HEK293 (cell line): Measurements from ENCODE around the gene GPSM1.

Experiments used
- CTCF ChIA-PET: fragments of 350-600 bp; formaldehyde crosslinking; extraction: SDS; loops from one replicate; lab custom pipeline; 2021; ENCODE audit warnings: antibody characterized with exemption; lab: Yijun Ruan, JAX
- POLR2A ChIA-PET: fragments of 300-600 bp; formaldehyde crosslinking; extraction: SDS; loops from one replicate; lab custom pipeline; 2020; ENCODE audit warnings: antibody characterized with exemption, inconsistent platforms; lab: Yijun Ruan, JAX
- H3K27ac ChIP-seq: fragments of 200-500 bp; sonication (Bioruptor generic); 2 replicates; pipeline ENCODE4 v1.5.1; 2014; ENCODE audit warnings: low read depth, low read length, control low read depth, inconsistent platforms; ENCODE audit errors: extremely low read depth
- H3K36me3 ChIP-seq, 2 experiments: fragments of 200-500 bp in 1 of 2; sonication (Bioruptor generic) in 1 of 2; 1 replicate in 1 of 2; 2 replicates in 1 of 2; pipeline ENCODE4 v1.5.1; 2014 to 2017; ENCODE audit warnings: inconsistent platforms in 2 of 2, low read length in 2 of 2; ENCODE audit not compliant: control insufficient read depth in 2 of 2, insufficient read depth in 1 of 2
- H3K4me1 ChIP-seq: fragments of 200-500 bp; sonication (Bioruptor generic); 2 replicates; pipeline ENCODE4 v1.5.1; 2014; ENCODE audit warnings: mild to moderate bottlenecking, low read length, inconsistent platforms; ENCODE audit not compliant: control insufficient read depth, insufficient read depth
- H3K4me3 ChIP-seq: 2 replicates; pipeline ENCODE4 v1.5.1; 2011; ENCODE audit warnings: low read depth, mild to moderate bottlenecking, control low read depth, low read length, moderate library complexity
- H3K9me3 ChIP-seq: fragments of 200-500 bp; sonication (Bioruptor generic); 2 replicates; pipeline ENCODE4 v1.5.1; 2014; ENCODE audit warnings: low read depth, low read length, inconsistent platforms; ENCODE audit not compliant: control insufficient read depth, insufficient read depth
- ATF2 ChIP-seq: fragments of 450-650 bp; formaldehyde crosslinking; IDR thresholded peaks from 2 replicates; pipeline ENCODE4 v1.5.1; 2016; ENCODE audit warnings: missing biosample characterization, missing genetic modification characterization, low read depth
- GLIS1 ChIP-seq: fragments of 450-650 bp; formaldehyde crosslinking; IDR thresholded peaks from 2 replicates; pipeline ENCODE4 v1.5.1; 2016; ENCODE audit warnings: missing biosample characterization, missing genetic modification characterization
- GLIS2 ChIP-seq: fragments of 450-650 bp; formaldehyde crosslinking; IDR thresholded peaks from 2 replicates; pipeline ENCODE4 v1.5.1; 2016; ENCODE audit warnings: missing biosample characterization, missing genetic modification characterization
- HOXA7 ChIP-seq: sonication (generic); formaldehyde crosslinking; IDR thresholded peaks from 2 replicates; pipeline ENCODE4 v1.8.1; 2022; ENCODE audit warnings: missing genetic modification reagents, borderline replicate concordance
- KLF1 ChIP-seq: fragments of 450-650 bp; formaldehyde crosslinking; IDR thresholded peaks from 2 replicates; pipeline ENCODE4 v1.5.1; 2016; ENCODE audit warnings: missing biosample characterization, missing genetic modification characterization
- KLF8 ChIP-seq: fragments of 450-650 bp; formaldehyde crosslinking; IDR thresholded peaks from 2 replicates; pipeline ENCODE4 v1.5.1; 2016; ENCODE audit warnings: missing biosample characterization, missing genetic modification characterization
- SCRT2 ChIP-seq: fragments of 450-650 bp; formaldehyde crosslinking; IDR thresholded peaks from 2 replicates; pipeline ENCODE4 v1.5.1; 2016; ENCODE audit warnings: missing biosample characterization, missing genetic modification characterization
- YY1 ChIP-seq: fragments of 450-650 bp; formaldehyde crosslinking; IDR thresholded peaks from 2 replicates; pipeline ENCODE4 v1.5.1; 2018; ENCODE audit warnings: missing biosample characterization, missing genetic modification characterization
- ZBTB26 ChIP-seq: fragments of 450-650 bp; formaldehyde crosslinking; optimal IDR thresholded peaks from 2 replicates; pipeline ENCODE3; 2016; ENCODE audit warnings: missing biosample characterization, mild to moderate bottlenecking, missing genetic modification characterization
- ZFP37 ChIP-seq: fragments of 450-650 bp; formaldehyde crosslinking; IDR thresholded peaks from 2 replicates; pipeline ENCODE4 v1.5.1; 2016; ENCODE audit warnings: missing biosample characterization, missing genetic modification characterization
- ZNF214 ChIP-seq: fragments of 450-650 bp; formaldehyde crosslinking; IDR thresholded peaks from 2 replicates; pipeline ENCODE4 v1.5.1; 2017; ENCODE audit warnings: missing biosample characterization, mild to moderate bottlenecking, missing genetic modification characterization, borderline replicate concordance
- ZNF335 ChIP-seq: fragments of 450-650 bp; formaldehyde crosslinking; conservative IDR thresholded peaks from 2 replicates; pipeline ENCODE4 v1.5.1; 2016; ENCODE audit warnings: missing biosample characterization, missing genetic modification characterization
- ZNF354C ChIP-seq: fragments of 450-650 bp; formaldehyde crosslinking; IDR thresholded peaks from 2 replicates; pipeline ENCODE4 v1.5.1; 2016; ENCODE audit warnings: missing biosample characterization, missing genetic modification characterization, low read depth, borderline replicate concordance
- ZNF394 ChIP-seq: fragments of 450-650 bp; formaldehyde crosslinking; IDR thresholded peaks from 2 replicates; pipeline ENCODE4 v1.5.1; 2016; ENCODE audit warnings: missing biosample characterization, missing genetic modification characterization, mild to moderate bottlenecking, moderate library complexity, borderline replicate concordance
- ZNF404 ChIP-seq: fragments of 450-650 bp; formaldehyde crosslinking; IDR thresholded peaks from 2 replicates; pipeline ENCODE4 v1.5.1; 2017; ENCODE audit warnings: missing biosample characterization, missing genetic modification characterization
- ZNF623 ChIP-seq: fragments of 450-650 bp; formaldehyde crosslinking; IDR thresholded peaks from 2 replicates; pipeline ENCODE4 v1.5.1; 2016; ENCODE audit warnings: missing biosample characterization, missing genetic modification characterization
- ZNF660 ChIP-seq: fragments of 450-650 bp; IDR thresholded peaks from 2 replicates; pipeline ENCODE4 v1.5.1; 2018; ENCODE audit warnings: missing biosample characterization, mild to moderate bottlenecking, missing genetic modification characterization
- ZNF837 ChIP-seq: fragments of 450-650 bp; formaldehyde crosslinking; IDR thresholded peaks from 2 replicates; pipeline ENCODE4 v1.5.1; 2016; ENCODE audit warnings: missing biosample characterization, missing genetic modification characterization
- ZSCAN18 ChIP-seq: fragments of 450-650 bp; formaldehyde crosslinking; IDR thresholded peaks from 2 replicates; pipeline ENCODE4 v1.5.1; 2016; ENCODE audit warnings: missing biosample characterization, missing genetic modification characterization

GPSM1 gene

GRCh38 chr9:136392538-136393449 is 65.5 kb downstream of the GPSM1 start (continued):
- TF ChIP-seq ZNF623 (tag by site-specific recombination) (no peak), GLIS2 (tag by site-specific recombination) (0 out of 2 replicates have a peak, but pooled peaks have one; percentile 26), HOXA7 (CRISPR knock-in tag) (no peak), ATF2 (tag by site-specific recombination) (no peak), GLIS1 (tag by site-specific recombination) (peak; percentile 62), ZNF837 (tag by site-specific recombination) (no peak), ZNF394 (tag by site-specific recombination) (no peak), ZNF660 (no peak), ZNF404 (tag by site-specific recombination) (no peak), ZNF214 (no peak), ZSCAN18 (tag by site-specific recombination) (no peak), KLF1 (tag by site-specific recombination) (peak; percentile 53), SCRT2 (0 out of 2 replicates have a peak, but pooled peaks have one; percentile 1), KLF8 (tag by site-specific recombination) (no peak), ZFP37 (no peak), ZNF335 (tag by site-specific recombination) (no peak), YY1 (no peak), ZNF354C (tag by site-specific recombination) (no peak)

GRCh38 chr9:136393531-136393930 is 66.2 kb downstream of the GPSM1 start:
- H3K4me1 ChIP-seq: no peaks in the 10 kb centered on the region
- no peak for TF ChIP-seq ZBTB26 (tag by site-specific recombination)
- H3K27ac ChIP-seq: no peak overlapping the region
- H3K36me3 ChIP-seq: peaks cover 14 to 92% of the 10 kb centered on the region in 2 experiments
- POLR2A ChIA-PET: interaction anchor here (1.1 to 1.3 kb wide), 3 partner anchors 27 to 39 kb away, joined by 3 to 5 read pairs (median 3); partner anchors contain the start of gene DNLZ
- CTCF ChIA-PET: interaction anchor here (0.7 to 5.1 kb wide), 2 partner anchors 8 to 155 kb away, joined by 3 to 23 read pairs; no protein-coding TSS in a partner anchor
- no peak overlapping the region for H3K4me3 ChIP-seq
- no peaks in the 10 kb centered on the region for H3K9me3 ChIP-seq
